Astrocyte of the cerebellum (primary cell): ENCODE data around the gene OPHN1.

Source experiments
- DNase-seq: peaks from one replicate; pipeline ENCODE4 v3.0.0-alpha.2; 2011; ENCODE audit warnings: low read depth
- H3K4me3 ChIP-seq: 2 replicates; pipeline ENCODE4 v1.5.1; 2011; ENCODE audit warnings: mild to moderate bottlenecking, low read depth, low read length, moderate library complexity
- CTCF ChIP-seq: IDR thresholded peaks from 2 replicates; pipeline ENCODE4 v1.5.1; 2012; ENCODE audit warnings: low read length, low read depth, moderate library complexity, mild to moderate bottlenecking; ENCODE audit errors: missing control alignments
- in situ Hi-C: cut with HindIII; loops from 2 replicates; pipeline ENCODE4 v1.10.0; 2017; ENCODE audit warnings: low sequenced_read_pairs

OPHN1 gene

GRCh38 chrX:68304602-68305001 is 128.7 kb downstream of the OPHN1 start:
- TF ChIP-seq CTCF = no peak
- no peak overlapping the region for H3K4me3 ChIP-seq
- in situ Hi-C loops = no loop called here
- no peak for DNase-seq

DNA sequence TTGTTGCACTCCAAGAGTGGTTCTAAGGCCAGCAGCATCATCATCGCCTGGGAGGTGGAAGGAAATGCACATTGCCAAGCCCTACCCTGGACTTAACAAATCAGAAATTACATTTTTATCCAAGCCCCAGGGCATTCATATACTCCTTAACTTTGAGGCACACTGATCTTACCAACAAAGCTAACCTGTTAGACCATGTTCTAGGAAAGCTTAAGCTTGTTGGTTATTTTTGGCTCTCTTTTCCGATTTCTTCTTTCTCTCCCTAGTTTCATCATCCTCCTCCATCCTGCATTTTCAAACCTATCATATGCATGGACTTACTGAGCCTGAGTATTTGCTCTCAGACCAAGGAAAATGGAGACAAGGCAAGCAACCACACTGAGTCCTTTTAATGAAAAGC is 133.4 kb downstream of the OPHN1 start:
- H3K4me3 ChIP-seq = no peak overlapping the region
- in situ Hi-C loops = no loop called here
- TF ChIP-seq CTCF = no peak
- no peak for DNase-seq

DNA sequence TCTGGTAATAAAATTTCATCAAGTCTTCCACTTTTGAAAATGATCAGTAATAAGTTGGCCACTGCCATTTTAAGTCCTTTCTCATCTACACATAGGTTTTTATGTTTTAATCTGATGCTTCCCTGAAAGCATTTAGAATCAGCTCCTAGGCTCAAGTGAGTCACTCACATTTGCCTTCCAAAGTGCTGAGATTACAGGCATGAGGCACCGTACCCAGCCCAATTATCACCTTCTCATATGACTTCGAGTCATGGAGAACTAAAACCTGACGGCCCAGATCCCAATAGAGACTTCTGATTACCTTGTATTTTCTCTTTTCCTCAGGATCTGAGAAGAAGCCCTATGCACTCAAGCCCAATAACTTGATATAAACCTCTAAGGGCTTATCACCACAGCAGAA is 140.8 kb downstream of the OPHN1 start:
- DNase-seq = no peak
- H3K4me3 ChIP-seq = no peak overlapping the region
- in situ Hi-C loops = no loop called here
- TF ChIP-seq CTCF = no peak

DNA sequence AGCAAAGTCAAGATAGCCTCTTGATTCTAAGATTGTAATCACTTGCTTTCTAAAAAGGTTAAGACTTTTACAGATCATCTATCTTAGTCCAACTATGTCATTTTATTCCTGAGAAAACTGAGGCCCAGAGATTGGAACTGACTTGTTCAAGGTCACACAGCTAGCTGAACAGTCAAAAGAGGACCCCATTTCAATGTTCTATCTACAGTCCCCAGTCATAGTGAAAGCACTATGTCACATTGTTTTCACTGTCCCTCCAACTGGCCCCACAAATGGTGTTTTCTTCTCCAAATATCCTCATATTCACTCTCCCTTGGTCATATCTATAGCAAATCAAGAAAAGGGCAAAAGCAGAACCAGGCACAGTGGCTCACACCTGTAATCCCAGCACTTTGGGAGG is 145.2 kb downstream of the OPHN1 start:
- DNase-seq = no peak
- no peak overlapping the region for H3K4me3 ChIP-seq
- no peak for TF ChIP-seq CTCF
- in situ Hi-C loops = no loop called here

- DNase-seq = no peak
- in situ Hi-C loops = no loop called here
- H3K4me3 ChIP-seq = no peak overlapping the region
- TF ChIP-seq CTCF = no peak
These were observed 145.9 kb downstream of the OPHN1 start for GRCh38 chrX:68287419-68287818.

GRCh38 chrX:68286980-68287379 is 146.3 kb downstream of the OPHN1 start:
- TF ChIP-seq CTCF = no peak
- in situ Hi-C loops = no loop called here
- DNase-seq = no peak
- no peak overlapping the region for H3K4me3 ChIP-seq

- no peak for TF ChIP-seq CTCF
- in situ Hi-C loops = no loop called here
- no peak for DNase-seq
These were observed 147.2 kb downstream of the OPHN1 start for GRCh38 chrX:68286076-68286475.

More at GRCh38 chrX:68286076-68286475, 147.2 kb downstream of the OPHN1 start:
- no peak overlapping the region for H3K4me3 ChIP-seq
